Central memory CD4-positive, alpha-beta T cell (primary cell): ENCODE measurements around the gene FAM114A1.
A peak's percentile ranks its signal among the peaks of the same experiment; 100 is the strongest.
"Not testable (repeated sequence)": the region's sequence is repeated elsewhere in the genome, so short reads cannot be mapped to it uniquely, and the experiment has no call there.

Experiments
- DNase-seq: peaks from one replicate; pipeline ENCODE4 v3.0.0; 2022

The FAM114A1 gene

DNA sequence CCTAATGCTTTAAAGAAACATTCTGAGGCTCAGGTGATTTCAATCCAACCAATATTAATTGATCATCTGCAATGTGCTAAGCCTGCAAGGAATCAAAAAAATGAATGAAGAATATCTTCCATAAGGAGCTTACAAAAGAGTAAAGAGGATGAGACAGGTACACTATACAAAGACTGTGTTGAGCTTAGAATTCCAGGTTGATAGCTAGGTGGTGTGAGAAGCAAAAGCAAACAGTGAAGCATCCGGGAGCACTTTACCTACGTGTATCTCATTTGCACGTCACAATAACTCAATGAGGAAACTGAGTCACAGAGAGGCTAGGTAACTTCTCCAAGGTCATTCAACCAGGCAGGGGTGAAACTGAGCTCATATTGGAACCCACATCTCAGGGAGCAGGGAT lies 37.1 kb downstream of the FAM114A1 start:
- DNase-seq: no peak

GRCh38 chr4:38905652-38906385 lies 38.2 kb downstream of the FAM114A1 start:
- DNase-seq: no peak

DNA sequence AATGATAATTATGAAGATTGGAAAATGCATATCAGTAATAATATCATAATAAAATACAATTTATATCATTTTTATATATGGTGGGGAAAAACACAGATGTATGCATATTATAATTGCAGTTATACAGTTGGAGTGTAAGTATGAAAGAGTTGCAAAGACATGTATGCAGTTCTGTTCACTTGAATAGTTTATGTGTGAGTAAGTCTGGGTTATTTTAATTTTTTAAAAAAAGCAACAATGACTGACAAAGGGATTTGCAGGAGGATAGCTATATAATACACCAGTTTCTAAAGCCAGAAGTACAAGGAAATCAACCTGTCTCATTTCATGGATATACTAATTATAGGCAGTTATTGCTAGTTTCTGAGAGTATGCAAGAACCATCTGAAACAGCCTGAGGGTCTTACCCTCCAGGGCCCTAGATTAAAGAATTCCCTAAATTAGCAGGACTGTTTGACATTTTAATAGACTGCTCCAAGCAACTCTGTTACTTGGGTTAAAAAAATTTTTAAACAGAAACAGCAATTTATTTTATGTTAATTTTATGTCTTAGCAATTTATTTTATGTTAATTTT lies 40.2 kb downstream of the FAM114A1 start:
- DNase-seq: no peak

- DNase-seq: no peak
These were observed 41.4 kb downstream of the FAM114A1 start for GRCh38 chr4:38909015-38909414.

- DNase-seq: no peak
These were observed 43.7 kb downstream of the FAM114A1 start for GRCh38 chr4:38911257-38911656.

DNA sequence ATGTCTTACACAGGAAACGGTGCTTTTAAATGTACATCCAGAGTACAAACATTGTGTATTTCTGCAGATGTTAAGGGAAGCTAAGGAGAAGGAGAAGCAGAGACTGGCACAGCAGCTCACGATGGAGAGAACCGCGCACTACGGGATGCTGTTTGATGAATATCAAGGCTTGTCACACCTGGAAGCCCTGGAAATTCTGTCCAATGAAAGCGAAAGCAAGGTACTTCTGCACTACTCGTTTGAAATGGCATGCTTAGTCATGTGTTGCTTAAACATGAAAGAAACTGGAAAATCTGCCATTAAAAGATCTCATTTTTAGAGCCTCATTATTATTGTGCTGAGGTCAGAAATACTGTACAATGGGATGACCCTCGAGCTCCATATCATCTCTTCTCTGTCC lies 47.2 kb downstream of the FAM114A1 start:
- peak; percentile 1 for DNase-seq

DNA sequence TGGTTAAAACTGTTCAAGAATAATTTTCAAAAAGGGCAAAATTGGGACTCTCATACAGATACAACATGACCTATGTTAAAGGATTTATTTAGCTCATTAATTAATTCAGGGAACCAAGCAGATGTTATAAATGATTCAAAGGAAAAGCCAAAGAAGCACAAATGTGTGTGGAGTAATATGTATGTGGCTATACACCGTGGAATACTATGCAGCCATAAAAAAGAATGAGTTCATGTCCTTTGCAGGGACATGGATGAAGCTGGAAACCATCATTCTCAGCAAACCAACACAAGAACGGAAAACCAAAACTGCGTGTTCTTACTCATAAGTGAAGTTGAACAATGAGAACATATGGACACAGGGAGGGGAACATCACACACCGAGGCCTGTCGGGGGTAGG lies 48.7 kb downstream of the FAM114A1 start:
- DNase-seq: not testable (repeated sequence)

DNA sequence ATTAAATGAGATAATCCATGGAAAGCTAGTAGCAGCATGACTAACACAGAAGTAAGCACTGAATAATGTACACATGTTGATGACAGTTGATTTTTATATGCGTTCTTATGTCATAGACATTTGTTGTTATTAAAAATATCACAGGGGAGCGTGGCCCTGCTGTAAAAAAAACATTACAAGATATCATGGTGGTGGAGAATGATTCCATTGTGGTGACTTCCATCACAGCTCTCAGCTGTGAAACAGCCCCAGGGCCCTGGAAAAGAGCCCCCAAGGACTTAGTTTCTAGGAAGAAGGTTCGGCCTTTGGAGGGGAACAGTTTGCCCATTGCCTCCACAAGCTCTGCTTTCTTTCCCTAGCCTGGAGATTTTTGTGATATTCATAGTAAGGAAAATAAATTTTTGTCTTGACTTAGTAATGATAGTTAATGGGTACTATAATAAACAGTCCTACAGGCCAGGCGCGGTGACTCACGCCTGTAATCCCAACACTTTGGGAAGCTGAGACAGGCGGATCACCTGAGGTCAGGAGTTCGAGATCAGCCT lies 49.9 kb downstream of the FAM114A1 start:
- DNase-seq: no peak

DNA sequence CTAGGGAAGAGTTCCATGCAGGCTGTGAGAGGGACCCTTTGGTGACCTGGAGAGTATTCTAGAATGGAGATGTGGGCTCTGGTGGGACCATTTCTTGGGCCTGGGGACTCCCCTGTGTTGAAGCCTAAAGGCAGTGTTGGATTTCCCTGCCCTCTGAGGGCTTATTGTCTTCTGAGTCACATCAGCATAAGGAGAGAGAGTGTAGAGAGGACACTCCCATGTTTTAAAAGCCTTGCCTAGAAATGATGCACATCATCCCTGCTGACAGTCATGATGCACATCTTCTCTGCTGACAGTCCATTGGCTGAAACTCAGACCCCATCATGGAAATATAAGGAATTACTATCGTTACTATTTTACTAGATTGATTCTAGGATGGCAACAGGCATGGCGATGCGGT lies 51.9 kb downstream of the FAM114A1 start:
- no peak for DNase-seq

GRCh38 chr4:38920186-38920585 lies 52.6 kb downstream of the FAM114A1 start:
- DNase-seq: no peak

DNA sequence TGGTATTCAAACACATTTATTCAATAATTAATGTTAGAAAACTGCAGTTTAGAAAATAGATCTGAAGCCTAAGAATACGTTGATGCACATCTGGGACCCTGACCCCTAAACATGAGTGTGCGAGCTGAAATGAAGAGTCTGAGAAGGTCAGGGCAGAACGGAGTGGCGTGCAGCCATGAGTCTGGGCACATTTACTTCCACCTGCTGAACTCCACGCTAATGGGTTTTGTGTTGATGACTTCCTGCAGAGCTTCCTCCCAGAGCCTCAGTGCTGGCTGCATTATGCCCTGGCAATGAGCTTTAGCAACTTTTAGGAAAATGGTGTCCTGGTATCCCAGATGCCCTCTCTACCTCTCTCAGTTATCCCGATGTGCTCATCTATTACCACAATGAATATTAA lies 53.1 kb downstream of the FAM114A1 start:
- no peak for DNase-seq

DNA sequence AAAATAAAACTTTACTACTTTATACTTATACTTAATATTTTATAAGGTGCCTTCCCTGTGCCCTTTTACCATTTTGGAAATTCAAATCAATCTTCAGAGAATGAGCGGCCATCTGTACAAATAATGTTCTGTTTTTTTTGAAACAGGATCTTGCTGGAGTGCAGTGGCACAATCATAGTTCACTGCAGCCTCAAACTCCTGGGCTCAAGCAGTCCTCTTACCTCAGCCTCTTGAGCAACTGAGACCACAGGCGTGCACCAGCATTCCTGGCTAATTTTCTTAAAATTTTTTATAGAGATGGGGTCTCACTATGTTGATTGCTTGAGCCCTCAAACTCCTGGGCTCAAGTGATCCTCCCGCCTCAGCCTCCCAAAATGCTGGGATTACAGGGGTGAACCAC lies 53.5 kb downstream of the FAM114A1 start:
- no peak for DNase-seq

DNA sequence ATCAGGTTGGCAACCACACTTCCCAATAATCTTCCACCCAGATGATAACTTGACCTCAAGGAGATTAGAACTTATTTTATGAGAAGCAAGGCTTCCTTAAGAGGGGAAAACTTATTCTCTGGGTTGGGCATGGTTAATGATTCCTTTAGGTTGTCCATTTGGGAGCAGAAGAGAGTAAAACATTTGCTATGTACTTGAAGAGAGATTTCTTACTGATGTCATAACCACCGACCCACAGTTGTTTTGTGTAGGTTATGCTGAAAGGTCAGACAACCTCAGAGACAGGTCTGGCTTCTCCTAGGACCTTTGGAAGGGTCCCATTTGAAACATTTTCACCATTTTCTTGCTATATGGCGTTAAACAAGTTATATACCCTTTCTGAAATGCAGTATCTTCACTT lies 56.1 kb downstream of the FAM114A1 start:
- no peak for DNase-seq

GRCh38 chr4:38924353-38924752 lies 56.7 kb downstream of the FAM114A1 start:
- no peak for DNase-seq

GRCh38 chr4:38925492-38926413 lies 58.1 kb downstream of the FAM114A1 start:
- no peak for DNase-seq

DNA sequence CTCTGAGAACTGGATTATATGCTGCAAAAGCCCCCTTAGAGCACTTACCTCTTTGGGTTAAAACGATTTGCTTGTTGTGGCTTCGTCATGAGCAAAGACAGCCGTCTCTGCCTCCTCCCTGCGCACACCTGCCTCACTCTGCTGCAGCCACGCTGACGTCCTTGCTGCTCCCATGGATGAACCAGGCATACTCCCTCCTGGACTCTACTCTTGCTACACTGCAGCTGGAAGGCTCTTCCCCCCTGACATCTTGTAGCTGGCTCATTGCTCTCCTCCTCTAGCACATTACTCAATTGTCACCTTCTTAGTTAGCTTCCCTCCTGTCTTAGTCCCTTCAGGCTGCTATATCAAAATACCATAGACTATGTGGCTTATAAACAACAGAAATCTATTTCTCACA lies 59.3 kb downstream of the FAM114A1 start:
- no peak for DNase-seq

- no peak for DNase-seq
These were observed 61.0 kb downstream of the FAM114A1 start for GRCh38 chr4:38928568-38928967.

GRCh38 chr4:38928974-38929373 lies 61.4 kb downstream of the FAM114A1 start:
- no peak for DNase-seq

DNA sequence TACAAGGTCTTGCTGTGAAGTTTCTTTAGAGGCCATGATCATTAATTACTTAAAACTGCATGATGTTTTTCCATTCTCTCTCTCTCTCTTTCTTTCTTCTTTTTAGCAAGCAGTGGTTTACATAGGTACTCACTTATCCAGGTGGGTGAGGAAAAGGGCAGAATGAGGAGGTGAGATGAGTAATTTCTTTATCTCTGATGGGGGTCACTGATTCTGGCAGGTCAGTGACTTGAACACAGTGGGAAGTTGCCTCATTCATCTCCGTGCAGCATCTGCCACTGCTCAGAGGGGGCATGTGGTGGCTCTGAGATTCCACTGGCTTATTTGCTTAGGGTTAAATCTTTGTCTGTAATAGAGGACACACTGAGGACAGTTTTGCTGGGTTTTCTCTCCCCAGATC lies 62.6 kb downstream of the FAM114A1 start:
- no peak for DNase-seq

GRCh38 chr4:38930707-38931106 lies 63.1 kb downstream of the FAM114A1 start:
- no peak for DNase-seq

GRCh38 chr4:38931125-38931524 lies 63.5 kb downstream of the FAM114A1 start:
- DNase-seq: no peak

- no peak for DNase-seq
These were observed 67.9 kb downstream of the FAM114A1 start for GRCh38 chr4:38935391-38936073.

DNA sequence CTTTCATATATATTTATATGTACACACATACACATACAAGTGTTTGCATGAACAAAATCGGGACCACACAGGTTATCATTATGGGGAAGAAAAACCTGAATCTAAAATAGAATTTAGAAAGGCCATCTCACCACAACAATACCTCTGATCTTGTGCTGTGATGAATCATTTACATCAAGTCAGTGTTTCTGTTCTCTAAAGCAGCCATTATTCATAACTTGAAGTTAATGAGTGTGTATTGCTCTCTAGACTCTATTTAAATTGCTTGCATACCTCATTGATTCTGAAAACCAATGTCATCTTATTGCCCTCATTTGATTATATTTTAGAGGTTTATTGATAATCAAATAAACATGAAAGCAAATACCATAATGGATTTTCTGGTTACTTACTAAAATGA lies 71.6 kb downstream of the FAM114A1 start:
- DNase-seq: no peak
